H9 (cell line): ENCODE results near the gene SLC17A2. TPM values are rescaled to one million over a fixed set of nuclear protein-coding genes. Genes with fewer than 3 reads are reported as not detected.
"Not testable (repeated sequence)": the region's sequence is repeated elsewhere in the genome, so short reads cannot be mapped to it uniquely, and the experiment has no call there.

Source experiments
- DNase-seq: peaks from one replicate; pipeline ENCODE4 v3.0.0-alpha.2; 2017
- H2AFZ ChIP-seq: one replicate; pipeline ENCODE4 v1.6.1; 2013; ENCODE audit warnings: mild to moderate bottlenecking, low read length, control low read depth, moderate library complexity
- H2AK5ac ChIP-seq: 2 replicates; pipeline ENCODE4 v1.6.1; 2013; ENCODE audit warnings: low read length, control low read depth, mixed read lengths; ENCODE audit not compliant: insufficient read length
- H2BK120ac ChIP-seq: one replicate; pipeline ENCODE4 v1.6.1; 2013; ENCODE audit warnings: low read depth, mild to moderate bottlenecking, low read length, control low read depth, inconsistent platforms; ENCODE audit not compliant: poor library complexity, severe bottlenecking
- H2BK12ac ChIP-seq: 2 replicates; pipeline ENCODE4 v1.6.1; 2013; ENCODE audit warnings: low read length, control low read depth, mixed read lengths, low read depth; ENCODE audit not compliant: insufficient read length
- H2BK15ac ChIP-seq: 2 replicates; pipeline ENCODE4 v1.6.1; 2013; ENCODE audit warnings: low read depth, low read length, control low read depth
- H2BK20ac ChIP-seq: one replicate; pipeline ENCODE4 v1.6.1; 2013; ENCODE audit warnings: low read depth, mild to moderate bottlenecking, low read length, control low read depth, inconsistent platforms; ENCODE audit not compliant: poor library complexity, severe bottlenecking
- H2BK5ac ChIP-seq: 2 replicates; pipeline ENCODE4 v1.6.1; 2013; ENCODE audit warnings: low read length, control low read depth, mixed read lengths; ENCODE audit not compliant: insufficient read length
- H3K14ac ChIP-seq: 2 replicates; pipeline ENCODE4 v1.6.1; 2013; ENCODE audit warnings: low read length, control low read depth; ENCODE audit not compliant: insufficient read depth
- H3K18ac ChIP-seq: 2 replicates; pipeline ENCODE4 v1.6.1; 2013; ENCODE audit warnings: low read depth, mild to moderate bottlenecking, mixed read lengths, low read length, control low read depth; ENCODE audit not compliant: insufficient read length
- H3K23ac ChIP-seq: 2 replicates; pipeline ENCODE4 v1.6.1; 2013; ENCODE audit warnings: low read length, control low read depth, mixed read lengths, low read depth; ENCODE audit not compliant: insufficient read length
- H3K23me2 ChIP-seq: 2 replicates; pipeline ENCODE4 v1.6.1; 2013; ENCODE audit warnings: low read depth, mild to moderate bottlenecking, mixed read lengths, low read length, control low read depth; ENCODE audit not compliant: insufficient read length, poor library complexity, severe bottlenecking
- H3K27ac ChIP-seq: 2 replicates; pipeline ENCODE4 v1.5.1; 2013; ENCODE audit warnings: low read length, control low read depth, mixed read lengths, low read depth; ENCODE audit not compliant: insufficient read length
- H3K27me3 ChIP-seq: 2 replicates; pipeline ENCODE4 v1.6.1; 2013; ENCODE audit warnings: low read length, control low read depth, inconsistent platforms; ENCODE audit not compliant: insufficient read depth
- H3K4ac ChIP-seq: 2 replicates; pipeline ENCODE4 v1.6.1; 2013; ENCODE audit warnings: low read depth, mild to moderate bottlenecking, control low read depth, inconsistent platforms, low read length, moderate library complexity
- H3K4me1 ChIP-seq: 2 replicates; pipeline ENCODE4 v1.6.1; 2013; ENCODE audit warnings: low read length, control low read depth, inconsistent platforms; ENCODE audit not compliant: insufficient read depth
- H3K4me2 ChIP-seq: 2 replicates; pipeline ENCODE4 v1.6.1; 2013; ENCODE audit warnings: low read length, control low read depth, mixed read lengths; ENCODE audit not compliant: insufficient read length, insufficient read depth
- H3K56ac ChIP-seq: 2 replicates; pipeline ENCODE4 v1.6.1; 2013; ENCODE audit warnings: low read depth, mild to moderate bottlenecking, mixed read lengths, low read length, control low read depth; ENCODE audit not compliant: insufficient read length
- H3K79me1 ChIP-seq: 2 replicates; pipeline ENCODE4 v1.6.1; 2013; ENCODE audit warnings: low read depth, mild to moderate bottlenecking, moderate library complexity, low read length, control low read depth, inconsistent platforms; ENCODE audit not compliant: insufficient read depth, poor library complexity, severe bottlenecking
- H3K79me2 ChIP-seq: 2 replicates; pipeline ENCODE4 v1.6.1; 2013; ENCODE audit warnings: low read length, control low read depth, inconsistent platforms; ENCODE audit not compliant: insufficient read depth
- H3K9ac ChIP-seq: 2 replicates; pipeline ENCODE4 v1.6.1; 2013; ENCODE audit warnings: low read length, control low read depth, mixed read lengths; ENCODE audit not compliant: insufficient read length; ENCODE audit errors: extremely low read depth
- H3K9me3 ChIP-seq: one replicate; pipeline ENCODE4 v1.6.1; 2013; ENCODE audit warnings: low read depth, low read length, inconsistent platforms; ENCODE audit not compliant: control insufficient read depth
- H3T11ph ChIP-seq: one replicate; pipeline ENCODE4 v1.6.1; 2013; ENCODE audit warnings: mild to moderate bottlenecking, low read length, control low read depth, inconsistent platforms
- H4K20me1 ChIP-seq: one replicate; pipeline ENCODE4 v1.6.1; 2013; ENCODE audit not compliant: control insufficient read depth, insufficient read length, insufficient read depth
- H4K5ac ChIP-seq: 2 replicates; pipeline ENCODE4 v1.6.1; 2013; ENCODE audit warnings: low read depth, mild to moderate bottlenecking, mixed read lengths, low read length, control low read depth; ENCODE audit not compliant: insufficient read length
- H4K8ac ChIP-seq: replicated peaks from 2 replicates; pipeline ENCODE4 v1.6.1; 2013; ENCODE audit warnings: low read length, control low read depth, mixed read lengths, low read depth; ENCODE audit not compliant: insufficient read length
- H4K91ac ChIP-seq: 2 replicates; pipeline ENCODE4 v1.6.1; 2013; ENCODE audit warnings: low read depth, mild to moderate bottlenecking, moderate library complexity, mixed read lengths, low read length, control low read depth; ENCODE audit not compliant: insufficient read length
- H3K27ac Mint-ChIP-seq, 3 experiments: 2 replicates in 2 of 3; 3 replicates in 1 of 3; pipeline ENCODE4 v1.8.0; 2020 to 2021; ENCODE audit warnings: mixed read lengths in 3 of 3, mild to moderate bottlenecking in 1 of 3, moderate library complexity in 1 of 3
- H3K27me3 Mint-ChIP-seq: 2 replicates; pipeline ENCODE4 v1.8.0; 2021; ENCODE audit warnings: low read depth, mild to moderate bottlenecking, moderate library complexity, mixed read lengths
- H3K36me3 Mint-ChIP-seq, 3 experiments: 2 replicates in 2 of 3; 3 replicates in 1 of 3; pipeline ENCODE4 v1.8.0; 2020 to 2021; ENCODE audit warnings: low read depth in 3 of 3, mixed read lengths in 3 of 3; ENCODE audit not compliant: insufficient read depth in 1 of 3
- H3K4me1 Mint-ChIP-seq, 2 experiments: 2 replicates each; pipeline ENCODE4 v1.8.0; 2020; ENCODE audit warnings: mixed read lengths in 2 of 2
- H3K4me3 Mint-ChIP-seq, 2 experiments: 2 replicates in 1 of 2; 3 replicates in 1 of 2; pipeline ENCODE4 v1.8.0; 2020 to 2021; ENCODE audit warnings: mild to moderate bottlenecking in 2 of 2, mixed read lengths in 2 of 2, moderate library complexity in 1 of 2
- H3K9me3 Mint-ChIP-seq, 2 experiments: 2 replicates in 1 of 2; 3 replicates in 1 of 2; pipeline ENCODE4 v1.8.0; 2020; ENCODE audit warnings: mild to moderate bottlenecking in 2 of 2, mixed read lengths in 2 of 2, moderate library complexity in 1 of 2
- WGBS: extraction: QIAGEN DNeasy Blood & Tissue Kit; methylation state at CpG from one replicate; pipeline ENCODE4 v1.1.7; 2013; ENCODE audit warnings: missing lambda C conversion rate, low lambda C conversion rate, mixed read lengths; ENCODE audit not compliant: insufficient read length; ENCODE audit errors: extremely low coverage; 5-methylcytosine and 5-hydroxymethylcytosine counted together
- total RNA-seq: library from RNA; stranded (reverse); gene quantifications from 2 replicates; pipeline ENCODE4 v1.2.1, GENCODE V29; 2021
- TF ChIP-seq, protein P1 (sequence below): fragments of 200-600 bp; sonication (generic); conservative IDR thresholded peaks from 3 replicates; pipeline ENCODE4 v1.8.0; 2021; ENCODE audit warnings: antibody characterized with exemption, mild to moderate bottlenecking

Gene SLC17A2
- total RNA-seq, 1 experiment from 2014 or later: not detected

DNA sequence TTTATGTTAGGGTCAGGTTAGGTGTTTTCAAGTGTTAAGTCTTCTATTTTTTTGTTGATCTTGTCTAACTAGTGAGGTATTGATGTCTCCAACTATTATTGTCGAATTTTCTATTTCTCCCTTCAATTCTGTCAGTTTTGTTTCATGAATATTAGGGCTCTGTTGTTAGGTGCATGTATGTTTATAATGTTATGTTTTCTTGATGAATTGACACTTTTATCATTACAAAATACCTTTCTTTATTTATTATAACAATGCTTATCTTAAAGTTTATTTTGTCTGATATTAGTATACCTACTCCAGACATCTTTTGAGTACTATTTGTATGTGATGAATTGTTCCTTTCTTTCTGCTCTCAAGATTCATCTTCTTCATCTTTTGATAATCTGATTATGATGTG, 19.2 kb upstream of the SLC17A2 start:
- no peaks in the 10 kb centered on the region for H4K20me1 ChIP-seq
- H2AFZ ChIP-seq: no peak overlapping the region
- no peak overlapping the region for H3T11ph ChIP-seq
- Mint-ChIP-seq H3K4me3 (no peak overlapping the region), H3K27me3 (no peaks in the 10 kb centered on the region; the same call in 1 of the 2 replicates), H3K9me3 (peaks cover 12% of the 10 kb centered on the region in 2 experiments), H3K36me3 (peaks cover 4 to 14% (median 10%) of the 10 kb centered on the region in 3 experiments; a peak in 6 of 7 replicates), H3K27ac (no peak overlapping the region), H3K4me1 (no peaks in the 10 kb centered on the region)
- no peaks in the 10 kb centered on the region for H3K79me2 ChIP-seq
- H2BK120ac ChIP-seq: no peak overlapping the region
- H3K18ac ChIP-seq: no peak overlapping the region
- H4K8ac ChIP-seq: no peak overlapping the region
- no peak overlapping the region for H3K4ac ChIP-seq
- DNase-seq: no peak
- no peak overlapping the region for H2BK12ac ChIP-seq
- H3K23ac ChIP-seq: no peak overlapping the region
- no peak overlapping the region for H3K56ac ChIP-seq
- H2BK20ac ChIP-seq: no peak overlapping the region
- H4K5ac ChIP-seq: no peak overlapping the region
- H2AK5ac ChIP-seq: no peak overlapping the region
- H3K9ac ChIP-seq: no peak overlapping the region
- no peak overlapping the region for H2BK15ac ChIP-seq
- H2BK5ac ChIP-seq: no peak overlapping the region
- TF ChIP-seq, protein P1, sequence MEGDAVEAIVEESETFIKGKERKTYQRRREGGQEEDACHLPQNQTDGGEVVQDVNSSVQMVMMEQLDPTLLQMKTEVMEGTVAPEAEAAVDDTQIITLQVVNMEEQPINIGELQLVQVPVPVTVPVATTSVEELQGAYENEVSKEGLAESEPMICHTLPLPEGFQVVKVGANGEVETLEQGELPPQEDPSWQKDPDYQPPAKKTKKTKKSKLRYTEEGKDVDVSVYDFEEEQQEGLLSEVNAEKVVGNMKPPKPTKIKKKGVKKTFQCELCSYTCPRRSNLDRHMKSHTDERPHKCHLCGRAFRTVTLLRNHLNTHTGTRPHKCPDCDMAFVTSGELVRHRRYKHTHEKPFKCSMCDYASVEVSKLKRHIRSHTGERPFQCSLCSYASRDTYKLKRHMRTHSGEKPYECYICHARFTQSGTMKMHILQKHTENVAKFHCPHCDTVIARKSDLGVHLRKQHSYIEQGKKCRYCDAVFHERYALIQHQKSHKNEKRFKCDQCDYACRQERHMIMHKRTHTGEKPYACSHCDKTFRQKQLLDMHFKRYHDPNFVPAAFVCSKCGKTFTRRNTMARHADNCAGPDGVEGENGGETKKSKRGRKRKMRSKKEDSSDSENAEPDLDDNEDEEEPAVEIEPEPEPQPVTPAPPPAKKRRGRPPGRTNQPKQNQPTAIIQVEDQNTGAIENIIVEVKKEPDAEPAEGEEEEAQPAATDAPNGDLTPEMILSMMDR: no peak
- H3K27me3 ChIP-seq: no peaks in the 10 kb centered on the region
- no peak overlapping the region for H3K4me2 ChIP-seq
- no peak overlapping the region for H4K91ac ChIP-seq
- WGBS: no CpG with 5 or more reads among the region's 1 CpG
- no peaks in the 10 kb centered on the region for H3K4me1 ChIP-seq
- no peaks in the 10 kb centered on the region for H3K23me2 ChIP-seq
- H3K79me1 ChIP-seq: no peaks in the 10 kb centered on the region
- no peak overlapping the region for H3K14ac ChIP-seq
- no peak overlapping the region for H3K27ac ChIP-seq
- H3K9me3 ChIP-seq: no peaks in the 10 kb centered on the region

DNA sequence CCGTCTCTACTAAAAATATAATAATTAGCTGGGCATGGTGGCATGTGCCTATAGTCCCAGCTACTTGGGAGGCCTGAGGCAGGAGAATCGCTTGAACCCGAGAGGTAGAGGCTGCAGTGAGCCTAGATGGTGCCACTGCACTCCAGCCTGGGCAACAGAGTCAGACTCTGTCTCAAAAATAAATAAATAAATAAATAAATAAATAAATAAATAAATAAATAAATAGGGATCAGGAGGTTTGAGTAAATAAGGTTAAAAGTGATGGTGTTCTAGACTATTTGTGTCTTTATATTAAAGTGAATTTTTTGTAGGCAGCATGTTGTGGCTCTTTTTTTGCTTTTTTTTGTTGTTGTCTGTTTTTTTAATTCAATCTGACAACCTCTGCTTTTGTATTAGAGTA, 17.0 kb upstream of the SLC17A2 start:
- Mint-ChIP-seq H3K36me3 (peaks cover 4 to 14% (median 10%) of the 10 kb centered on the region in 3 experiments; a peak in 6 of 7 replicates), H3K9me3 (peaks cover 12% of the 10 kb centered on the region in 2 experiments)
- no CpG with 5 or more reads among the region's 3 CpGs for WGBS
- not testable (repeated sequence) for H3T11ph ChIP-seq, H3K14ac ChIP-seq, H3K9ac ChIP-seq, H4K91ac ChIP-seq, H2AFZ ChIP-seq, H3K4me3 Mint-ChIP-seq, H3K27me3 ChIP-seq, H2BK12ac ChIP-seq, H2AK5ac ChIP-seq, H3K79me1 ChIP-seq, H3K4me1 ChIP-seq, H4K8ac ChIP-seq, H3K4me2 ChIP-seq, H2BK5ac ChIP-seq, H4K5ac ChIP-seq, H3K4ac ChIP-seq, H2BK120ac ChIP-seq, H3K9me3 ChIP-seq, H4K20me1 ChIP-seq, H2BK15ac ChIP-seq, H3K27ac Mint-ChIP-seq, H3K23ac ChIP-seq, H3K18ac ChIP-seq, H3K27me3 Mint-ChIP-seq, H3K4me1 Mint-ChIP-seq, H2BK20ac ChIP-seq, H3K56ac ChIP-seq, H3K23me2 ChIP-seq, H3K79me2 ChIP-seq, DNase-seq, H3K27ac ChIP-seq
